Karpas-422 (cell line): ENCODE data around the gene TOMM34. TPM values are rescaled to one million over a fixed set of nuclear protein-coding genes. Genes with fewer than 3 reads are reported as not detected.

Source experiments
- DNase-seq: peaks from one replicate; pipeline ENCODE4 v3.0.0-alpha.2; 2015
- H2AFZ ChIP-seq: fragments of 200-600 bp; sonication (generic); 2 replicates; pipeline ENCODE4 v1.6.1; 2014; ENCODE audit warnings: antibody characterized with exemption, low read length, mixed read lengths
- H3K27ac ChIP-seq: fragments of 200-600 bp; sonication (generic); 2 replicates; pipeline ENCODE4 v1.5.1; 2014; ENCODE audit warnings: mild to moderate bottlenecking, low read length, moderate library complexity
- H3K27me3 ChIP-seq: fragments of 200-600 bp; sonication (generic); 2 replicates; pipeline ENCODE4 v1.6.1; 2014; ENCODE audit warnings: low read length, mixed read lengths
- H3K36me3 ChIP-seq: fragments of 200-600 bp; sonication (generic); 2 replicates; pipeline ENCODE4 v1.6.1; 2014; ENCODE audit warnings: low read length, mixed read lengths; ENCODE audit not compliant: insufficient read depth
- H3K4me1 ChIP-seq: fragments of 200-600 bp; sonication (generic); 2 replicates; pipeline ENCODE4 v1.6.1; 2014; ENCODE audit warnings: mild to moderate bottlenecking, low read length, mixed read lengths
- H3K4me2 ChIP-seq: fragments of 200-600 bp; sonication (generic); 2 replicates; pipeline ENCODE4 v1.6.1; 2014; ENCODE audit warnings: low read length, low read depth, mild to moderate bottlenecking; ENCODE audit not compliant: poor library complexity, severe bottlenecking
- H3K4me3 ChIP-seq: fragments of 200-600 bp; sonication (generic); 2 replicates; pipeline ENCODE4 v1.5.1; 2014; ENCODE audit warnings: mild to moderate bottlenecking, antibody characterized with exemption, low read length, mixed read lengths
- H3K79me2 ChIP-seq: fragments of 200-600 bp; sonication (generic); 2 replicates; pipeline ENCODE4 v1.6.1; 2014; ENCODE audit warnings: mild to moderate bottlenecking, low read length, mixed read lengths
- H3K9ac ChIP-seq: fragments of 200-600 bp; sonication (generic); 2 replicates; pipeline ENCODE4 v1.6.0; 2014; ENCODE audit warnings: low read length
- H3K9me2 ChIP-seq: fragments of 200-600 bp; sonication (generic), shearing (Covaris generic); replicated peaks from 2 replicates; pipeline ENCODE4 v1.6.0; 2014; ENCODE audit warnings: mild to moderate bottlenecking, low read length, moderate library complexity; ENCODE audit not compliant: insufficient read depth
- H3K9me3 ChIP-seq: fragments of 300-700, 200-600 bp; sonication (generic); 2 replicates; pipeline ENCODE4 v1.6.1; 2014; ENCODE audit warnings: low read length, mixed read lengths
- H4K20me1 ChIP-seq: fragments of 200-600 bp; sonication (generic); 2 replicates; pipeline ENCODE4 v1.6.1; 2014; ENCODE audit warnings: mild to moderate bottlenecking, antibody characterized with exemption, low read length, low read depth; ENCODE audit not compliant: insufficient read depth
- total RNA-seq: library from RNA; depleted of rRNA; stranded (reverse); fragments of >200 nt; shearing (Covaris generic); gene quantifications from 2 replicates; pipeline ENCODE4 v1.2.3, GENCODE V29; 2014; ENCODE audit warnings: low replicate concordance

The TOMM34 gene
- total RNA-seq, 1 experiment from 2014 or later: 42.7 TPM

GRCh38 chr20:44959638-44960102 is 527 bp downstream of the TOMM34 start:
- peaks cover 18% of the 10 kb centered on the region for H3K36me3 ChIP-seq
- H3K27me3 ChIP-seq: no peaks in the 10 kb centered on the region
- H3K79me2 ChIP-seq: peaks cover 53% of the 10 kb centered on the region
- peak; percentile 75 for DNase-seq
- no peaks in the 10 kb centered on the region for H3K9me2 ChIP-seq
- peaks cover 77% of the 10 kb centered on the region for H3K4me1 ChIP-seq
- H3K4me2 ChIP-seq: peak overlapping the region; percentile 90
- no peak overlapping the region for H2AFZ ChIP-seq
- peak overlapping the region; percentile 8; the same call in 1 of the 2 replicates for H3K27ac ChIP-seq
- H3K4me3 ChIP-seq: peak overlapping the region; percentile 92
- H4K20me1 ChIP-seq: peaks cover 4% of the 10 kb centered on the region; the same call in 1 of the 2 replicates
- H3K9me3 ChIP-seq: no peaks in the 10 kb centered on the region
- H3K9ac ChIP-seq: peak overlapping the region; percentile 89

DNA sequence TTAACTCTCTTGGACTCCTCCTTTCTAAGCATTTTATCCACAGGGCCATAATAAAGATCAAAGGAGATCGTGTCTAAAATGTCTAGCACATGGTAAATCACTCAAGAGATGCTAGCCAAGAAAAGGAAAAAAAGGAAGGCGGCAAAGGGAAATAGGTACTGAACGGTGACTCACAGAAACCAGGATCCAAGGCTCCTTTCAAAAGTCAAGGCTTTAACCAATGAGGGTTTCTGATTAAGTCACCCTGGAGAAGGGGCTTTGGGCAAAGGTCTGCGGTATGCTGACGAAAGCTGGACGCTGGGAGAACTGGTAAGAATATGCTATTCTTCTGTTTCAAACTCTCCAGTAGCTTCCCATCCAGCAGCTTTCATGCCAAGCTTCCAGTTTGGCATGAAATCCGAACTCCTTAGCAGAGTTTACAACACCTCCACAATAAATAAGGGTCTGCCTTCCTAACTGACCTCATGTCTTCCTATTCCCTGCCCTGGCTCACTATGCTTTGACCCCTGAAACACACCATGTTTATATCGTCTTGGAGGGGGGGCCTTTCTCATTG is 1.0 kb downstream of the TOMM34 start:
- no peaks in the 10 kb centered on the region for H3K9me2 ChIP-seq
- no peaks in the 10 kb centered on the region for H3K9me3 ChIP-seq
- H4K20me1 ChIP-seq: peaks cover 4% of the 10 kb centered on the region; the same call in 1 of the 2 replicates
- H3K9ac ChIP-seq: peak overlapping the region; percentile 89
- H3K27me3 ChIP-seq: no peaks in the 10 kb centered on the region
- H2AFZ ChIP-seq: no peak overlapping the region
- no peak for DNase-seq
- peaks cover 72% of the 10 kb centered on the region for H3K4me1 ChIP-seq
- H3K79me2 ChIP-seq: peaks cover 58% of the 10 kb centered on the region
- H3K27ac ChIP-seq: peak overlapping the region; percentile 8; the same call in 1 of the 2 replicates
- H3K4me3 ChIP-seq: peak overlapping the region; percentile 92
- H3K36me3 ChIP-seq: peaks cover 23% of the 10 kb centered on the region
- H3K4me2 ChIP-seq: peak overlapping the region; percentile 90

DNA sequence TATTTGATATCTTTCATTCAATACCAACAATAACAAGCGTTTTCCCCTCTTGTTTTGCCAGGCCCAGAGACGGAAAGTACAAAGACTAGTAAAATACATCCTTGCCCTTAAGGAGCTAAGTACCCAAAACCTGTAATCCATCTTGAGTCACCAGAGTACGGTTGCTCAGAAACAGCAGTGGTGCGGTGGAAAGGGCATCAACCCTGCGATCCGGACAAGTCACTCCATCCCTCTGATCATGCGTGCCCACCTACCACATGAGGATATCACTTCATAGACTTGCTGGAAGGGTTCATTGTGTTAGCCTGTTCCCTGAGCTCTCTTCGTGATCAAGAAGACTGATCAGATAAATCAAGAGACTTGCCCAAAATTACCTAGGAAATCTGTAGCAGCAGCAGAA is 1.9 kb downstream of the TOMM34 start:
- H3K36me3 ChIP-seq: peaks cover 32% of the 10 kb centered on the region

DNA sequence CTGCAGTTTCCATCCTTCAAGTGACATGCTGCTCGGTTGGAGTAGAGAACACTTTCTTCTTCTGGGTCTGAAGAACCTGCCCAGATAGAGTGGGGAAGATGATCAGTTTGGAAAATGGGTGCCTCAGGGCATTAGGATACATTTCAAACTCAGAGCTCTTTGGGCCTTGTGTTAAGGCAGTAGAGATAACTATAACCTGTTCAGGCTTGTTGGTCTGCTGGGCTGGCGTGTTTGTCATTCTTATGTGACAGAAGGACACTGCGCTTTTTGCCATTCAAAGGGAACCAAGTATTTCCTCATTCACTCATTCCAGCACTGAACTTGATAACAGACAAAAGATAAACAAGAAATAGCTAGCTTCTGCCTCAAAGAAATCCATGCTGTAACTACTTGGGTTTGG is 3.8 kb downstream of the TOMM34 start:
- Histone ChIP-seq H3K9me3 (no peaks in the 10 kb centered on the region), H3K4me1 (peaks cover 75% of the 10 kb centered on the region), H3K27ac (peak overlapping the region; percentile 48; the same call in 1 of the 2 replicates), H4K20me1 (peaks cover 4% of the 10 kb centered on the region; the same call in 1 of the 2 replicates), H3K9ac (peak overlapping the region; percentile 3; the same call in 1 of the 2 replicates), H3K27me3 (no peaks in the 10 kb centered on the region), H3K4me3 (no peak overlapping the region), H2AFZ (no peak overlapping the region), H3K79me2 (peaks cover 68% of the 10 kb centered on the region), H3K4me2 (no peak overlapping the region), H3K9me2 (no peaks in the 10 kb centered on the region), H3K36me3 (peaks cover 50% of the 10 kb centered on the region)
- DNase-seq: no peak

More for the DNA sequence above, 1.9 kb downstream of the TOMM34 start:
- Histone ChIP-seq H3K79me2 (peaks cover 66% of the 10 kb centered on the region), H2AFZ (no peak overlapping the region), H3K27me3 (no peaks in the 10 kb centered on the region), H3K9me2 (no peaks in the 10 kb centered on the region), H3K4me1 (peaks cover 72% of the 10 kb centered on the region), H3K27ac (no peak overlapping the region; the same call in 1 of the 2 replicates), H3K4me3 (peak overlapping the region; percentile 92), H3K9me3 (no peaks in the 10 kb centered on the region), H4K20me1 (peaks cover 4% of the 10 kb centered on the region; the same call in 1 of the 2 replicates), H3K9ac (peak overlapping the region; percentile 89; the same call in 1 of the 2 replicates), H3K4me2 (peak overlapping the region; percentile 90)
- DNase-seq: no peak

DNA sequence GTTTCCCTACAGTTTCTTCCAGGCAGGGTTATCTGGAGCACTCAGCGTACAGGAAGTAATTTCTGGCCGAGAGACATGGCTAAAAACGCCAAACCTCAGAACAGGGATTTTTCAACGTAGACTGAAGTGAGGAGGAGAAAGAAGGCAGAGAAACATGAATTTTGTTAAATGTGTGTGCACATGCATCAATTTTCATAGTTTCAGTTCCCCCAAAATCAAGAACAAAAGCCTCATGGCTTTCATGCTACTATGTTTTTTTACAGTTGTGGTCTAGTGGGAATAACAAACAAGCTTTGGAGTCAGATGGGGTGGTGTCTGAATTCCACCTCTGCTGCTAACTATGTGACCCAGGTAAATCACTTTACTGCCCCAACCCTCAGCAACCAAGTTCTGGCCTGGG is 4.9 kb downstream of the TOMM34 start:
- no peak overlapping the region for H3K4me2 ChIP-seq
- peaks cover 4% of the 10 kb centered on the region; the same call in 1 of the 2 replicates for H4K20me1 ChIP-seq
- no peak overlapping the region for H3K9ac ChIP-seq
- H3K9me2 ChIP-seq: no peaks in the 10 kb centered on the region
- H3K4me1 ChIP-seq: peaks cover 65% of the 10 kb centered on the region
- no peak overlapping the region for H2AFZ ChIP-seq
- DNase-seq: no peak
- H3K36me3 ChIP-seq: peaks cover 52% of the 10 kb centered on the region
- H3K27me3 ChIP-seq: no peaks in the 10 kb centered on the region
- no peaks in the 10 kb centered on the region for H3K9me3 ChIP-seq
- H3K79me2 ChIP-seq: peaks cover 71% of the 10 kb centered on the region
- peak overlapping the region; percentile 48; the same call in 1 of the 2 replicates for H3K27ac ChIP-seq
- no peak overlapping the region for H3K4me3 ChIP-seq

GRCh38 chr20:44954211-44954610 is 6.0 kb downstream of the TOMM34 start:
- Histone ChIP-seq H3K9ac (no peak overlapping the region), H3K9me2 (no peaks in the 10 kb centered on the region), H3K4me1 (peaks cover 63% of the 10 kb centered on the region), H3K4me2 (no peak overlapping the region), H2AFZ (no peak overlapping the region), H3K79me2 (peaks cover 62% of the 10 kb centered on the region), H4K20me1 (peaks cover 4% of the 10 kb centered on the region; the same call in 1 of the 2 replicates), H3K4me3 (no peak overlapping the region), H3K27ac (no peak overlapping the region), H3K36me3 (peaks cover 57% of the 10 kb centered on the region), H3K9me3 (no peaks in the 10 kb centered on the region), H3K27me3 (no peaks in the 10 kb centered on the region)
- no peak for DNase-seq

- Histone ChIP-seq H3K9ac (no peak overlapping the region), H3K4me3 (no peak overlapping the region), H3K27ac (no peak overlapping the region; the same call in 1 of the 2 replicates), H3K27me3 (no peaks in the 10 kb centered on the region), H3K4me1 (peaks cover 50% of the 10 kb centered on the region), H2AFZ (no peak overlapping the region), H3K9me2 (no peaks in the 10 kb centered on the region), H3K9me3 (no peaks in the 10 kb centered on the region), H3K79me2 (peaks cover 51% of the 10 kb centered on the region), H3K36me3 (peaks cover 70% of the 10 kb centered on the region), H4K20me1 (no peaks in the 10 kb centered on the region), H3K4me2 (no peak overlapping the region)
- no peak for DNase-seq
Measured at GRCh38 chr20:44952731-44953130, 7.5 kb downstream of the TOMM34 start.

- Histone ChIP-seq H3K4me1 (peaks cover 26% of the 10 kb centered on the region), H3K9me3 (no peaks in the 10 kb centered on the region), H3K36me3 (peaks cover 74% of the 10 kb centered on the region), H3K4me2 (no peak overlapping the region), H3K9ac (no peak overlapping the region), H3K79me2 (peaks cover 32% of the 10 kb centered on the region), H3K4me3 (no peak overlapping the region), H3K27me3 (no peaks in the 10 kb centered on the region), H4K20me1 (no peaks in the 10 kb centered on the region), H2AFZ (no peak overlapping the region), H3K9me2 (no peaks in the 10 kb centered on the region), H3K27ac (no peak overlapping the region)
- DNase-seq: no peak
Measured at GRCh38 chr20:44950368-44950767, 9.8 kb downstream of the TOMM34 start.
